ENCODE results near the gene CORO2B.

The CORO2B gene

GRCh38 chr15:68554721-68555678 lies 23.8 kb upstream of the CORO2B start:
- DNase-seq, result no peak

GRCh38 chr15:68555679-68556037 lies 23.1 kb upstream of the CORO2B start:
- DNase-seq, result no peak

GRCh38 chr15:68556139-68556990 lies 22.4 kb upstream of the CORO2B start:
- DNase-seq, result no peak

GRCh38 chr15:68557469-68558317 lies 21.1 kb upstream of the CORO2B start:
- no peak for DNase-seq

GRCh38 chr15:68558318-68559305 lies 20.2 kb upstream of the CORO2B start:
- no peak for DNase-seq

GRCh38 chr15:68559345-68560310 lies 19.2 kb upstream of the CORO2B start:
- peak; percentile 73 for DNase-seq

GRCh38 chr15:68560501-68561113 lies 18.2 kb upstream of the CORO2B start:
- DNase-seq, result no peak

- DNase-seq, result no peak
Measured at GRCh38 chr15:68561171-68561900, 17.5 kb upstream of the CORO2B start.

- no peak for DNase-seq
Measured at GRCh38 chr15:68561901-68562300, 16.9 kb upstream of the CORO2B start.

- no peak for DNase-seq
Measured at GRCh38 chr15:68564173-68564572, 14.6 kb upstream of the CORO2B start.

GRCh38 chr15:68565234-68565633 lies 13.6 kb upstream of the CORO2B start:
- DNase-seq, result no peak

GRCh38 chr15:68565726-68566125 lies 13.1 kb upstream of the CORO2B start:
- no peak for DNase-seq

- no peak for DNase-seq
Measured at GRCh38 chr15:68566377-68566954, 12.3 kb upstream of the CORO2B start.

GRCh38 chr15:68567345-68567744 lies 11.4 kb upstream of the CORO2B start:
- no peak for DNase-seq

GRCh38 chr15:68570974-68571373 lies 7.8 kb upstream of the CORO2B start:
- DNase-seq, result no peak

GRCh38 chr15:68571582-68571981 lies 7.2 kb upstream of the CORO2B start:
- DNase-seq, result no peak

- DNase-seq, result no peak
Measured at GRCh38 chr15:68572309-68572708, 6.5 kb upstream of the CORO2B start.

GRCh38 chr15:68572921-68573320 lies 5.9 kb upstream of the CORO2B start:
- DNase-seq, result no peak

GRCh38 chr15:68574046-68574445 lies 4.7 kb upstream of the CORO2B start:
- DNase-seq, result no peak
